CD4-positive, alpha-beta T cell treated with Interleukin-10 for 1 hour (primary cell): ENCODE results near the gene ABCC3.

Source experiments
- DNase-seq: peaks from one replicate; pipeline ENCODE4 v3.0.0-alpha.2; 2020

Gene ABCC3

GRCh38 chr17:50627782-50628601 is 6.7 kb upstream of the ABCC3 start:
- no peak for DNase-seq

- DNase-seq: no peak
Measured at GRCh38 chr17:50629902-50630301, 4.8 kb upstream of the ABCC3 start.

- peak; percentile 56 for DNase-seq
Measured at GRCh38 chr17:50630524-50631194, 4.0 kb upstream of the ABCC3 start.

GRCh38 chr17:50631195-50631907 is 3.3 kb upstream of the ABCC3 start:
- DNase-seq: no peak

GRCh38 chr17:50631908-50632571 is 2.6 kb upstream of the ABCC3 start:
- no peak for DNase-seq

GRCh38 chr17:50632637-50633036 is 2.0 kb upstream of the ABCC3 start:
- DNase-seq: no peak

- DNase-seq: no peak
Measured at GRCh38 chr17:50633683-50634082, 998 bp upstream of the ABCC3 start.

- DNase-seq: no peak
Measured at GRCh38 chr17:50634915-50635731, 442 bp downstream of the ABCC3 start.

GRCh38 chr17:50635732-50635981 is 976 bp downstream of the ABCC3 start:
- no peak for DNase-seq

- no peak for DNase-seq
Measured at GRCh38 chr17:50635982-50636803, 1.5 kb downstream of the ABCC3 start.

GRCh38 chr17:50636804-50637195 is 2.1 kb downstream of the ABCC3 start:
- DNase-seq: no peak

- no peak for DNase-seq
Measured at GRCh38 chr17:50637829-50638605, 3.3 kb downstream of the ABCC3 start.

GRCh38 chr17:50638606-50638965 is 3.9 kb downstream of the ABCC3 start:
- DNase-seq: no peak

- no peak for DNase-seq
Measured at GRCh38 chr17:50638966-50639713, 4.5 kb downstream of the ABCC3 start.

- no peak for DNase-seq
Measured at GRCh38 chr17:50640686-50641351, 6.1 kb downstream of the ABCC3 start.

- no peak for DNase-seq
Measured at GRCh38 chr17:50641357-50641756, 6.7 kb downstream of the ABCC3 start.

GRCh38 chr17:50642071-50642721 is 7.5 kb downstream of the ABCC3 start:
- no peak for DNase-seq

GRCh38 chr17:50642722-50643656 is 8.3 kb downstream of the ABCC3 start:
- no peak for DNase-seq
